Measurements from ENCODE around the gene CCDC83.

DNA sequence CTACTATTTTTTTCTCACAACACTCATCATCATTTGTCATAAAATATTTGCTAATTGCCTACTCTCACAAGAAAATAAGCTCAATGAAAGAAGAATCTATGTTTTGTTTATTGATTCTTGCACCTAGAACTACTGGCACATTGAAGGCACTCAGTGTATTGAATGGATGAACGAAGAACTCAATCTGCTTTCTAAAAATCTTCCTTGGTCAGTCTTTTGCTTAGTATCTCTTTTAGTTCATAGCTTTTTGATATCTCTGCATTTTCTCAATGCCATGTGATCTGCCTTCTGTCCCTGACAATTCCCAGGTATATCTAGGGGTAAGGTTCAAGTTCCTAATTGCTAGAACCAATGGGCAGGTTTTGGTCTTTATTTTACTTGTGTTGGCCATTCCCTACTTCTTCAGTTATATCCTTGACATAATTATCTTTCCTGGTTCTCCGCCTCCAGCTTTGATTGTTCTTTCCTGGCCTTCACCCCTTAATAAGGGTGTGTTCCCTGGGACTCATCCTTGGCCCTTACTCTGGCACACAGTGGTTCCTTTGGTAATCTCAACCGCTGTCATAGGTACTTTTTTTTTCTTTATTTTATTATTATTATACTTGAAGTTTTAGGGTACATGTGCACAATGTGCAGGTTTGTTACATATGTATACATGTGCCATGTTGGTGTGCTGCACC lies 96.4 kb downstream of the CCDC83 start:
- TF ChIP-seq EP300 (IDR thresholded peaks at IDR 0.05) (no peak), CTCF (IDR thresholded peaks at IDR 0.05) (no peak), POLR2A (IDR thresholded peaks at IDR 0.05) (no peak), POLR2AphosphoS5 (IDR thresholded peaks at IDR 0.05) (no peak)
